ENCODE results near the gene BNIPL. TPM values are rescaled to one million over a fixed set of nuclear protein-coding genes. Genes with fewer than 3 reads are reported as not detected.

BNIPL gene
- total and polyA plus RNA-seq, 2 of the 8 experiments (the other 6 are each of a cell fraction or from before 2014, with no cell fraction given): 2.4 to 3.3 TPM

GRCh38 chr1:151047925-151048644, 11.7 kb downstream of the BNIPL start (continued):
- TF ChIP-seq YY1 (IDR thresholded peaks at IDR 0.05; ENCODE audit: low read depth, low read length) (peak; percentile 89), RFX5 (IDR thresholded peaks at IDR 0.05; ENCODE audit: borderline replicate concordance, low read depth, low read length) (no peak), KDM5A (IDR thresholded peaks at IDR 0.05; ENCODE audit: low read length) (no peak), TEAD4 (IDR thresholded peaks at IDR 0.05; ENCODE audit: low read depth, low read length) (no peak), BRCA1 (IDR thresholded peaks at IDR 0.05; ENCODE audit: low read depth, low read length) (no peak), CREB1 (IDR thresholded peaks at IDR 0.05) (no peak), ATF2 (IDR thresholded peaks at IDR 0.05; ENCODE audit: low read length) (no peak), CBX8 (IDR thresholded peaks at IDR 0.05; ENCODE audit: borderline replicate concordance, low read depth, low read length) (no peak), EZH2 (IDR thresholded peaks at IDR 0.05; ENCODE audit: low read depth, low read length, severe bottlenecking) (no peak), EP300 (IDR thresholded peaks at IDR 0.05; ENCODE audit: borderline replicate concordance in 1 of 2, low read depth in 2 of 2, low read length in 2 of 2) (no peak)

Data from H1 (cell line).